Measurements from ENCODE around the gene TCAIM. TPM values are rescaled to one million over a fixed set of nuclear protein-coding genes. Genes with fewer than 3 reads are reported as not detected.

Gene TCAIM
- total and polyA plus RNA-seq, 9 of the 15 experiments (the other 6 are each of a cell fraction or from before 2014, with no cell fraction given) = 19.7 to 53.3 (median 36.9) TPM

DNA sequence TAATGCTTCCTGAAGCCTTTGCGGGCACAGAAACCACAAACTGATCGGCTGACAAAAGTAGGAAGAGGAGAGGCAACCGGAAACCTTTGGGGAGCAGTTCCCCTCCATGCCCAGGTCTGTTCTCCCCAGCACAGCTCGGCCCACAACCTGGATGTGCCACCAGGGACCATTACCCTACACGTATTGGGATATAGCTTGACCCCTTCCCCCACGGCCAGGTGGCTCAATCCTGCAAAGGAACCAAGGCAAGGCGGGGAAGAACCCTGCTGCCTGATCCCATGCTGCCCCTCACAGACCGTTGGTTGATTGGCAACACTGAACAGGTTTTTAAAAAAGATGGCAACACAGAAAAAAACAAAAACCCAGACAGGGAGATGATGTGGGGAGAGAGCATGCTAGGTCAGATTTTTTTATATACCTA lies 19.7 kb upstream of the TCAIM start (continued):
- TF ChIP-seq REST (IDR thresholded peaks at IDR 0.05; ENCODE audit: borderline replicate concordance) = peak; percentile 46; the same call in 1 of the 2 replicates
- TF ChIP-seq REST (CRISPR knock-in tag; IDR thresholded peaks at IDR 0.05; ENCODE audit: low read depth) = no peak
- peak in 1 of 2 experiments; percentile 64; a peak in 2 of 4 replicates for TF ChIP-seq RAD21 (CRISPR knock-in tag; conservative IDR thresholded peaks at IDR 0.05 in 1 of 2, IDR thresholded peaks at IDR 0.05 in 1 of 2)
- TF ChIP-seq, protein P1, sequence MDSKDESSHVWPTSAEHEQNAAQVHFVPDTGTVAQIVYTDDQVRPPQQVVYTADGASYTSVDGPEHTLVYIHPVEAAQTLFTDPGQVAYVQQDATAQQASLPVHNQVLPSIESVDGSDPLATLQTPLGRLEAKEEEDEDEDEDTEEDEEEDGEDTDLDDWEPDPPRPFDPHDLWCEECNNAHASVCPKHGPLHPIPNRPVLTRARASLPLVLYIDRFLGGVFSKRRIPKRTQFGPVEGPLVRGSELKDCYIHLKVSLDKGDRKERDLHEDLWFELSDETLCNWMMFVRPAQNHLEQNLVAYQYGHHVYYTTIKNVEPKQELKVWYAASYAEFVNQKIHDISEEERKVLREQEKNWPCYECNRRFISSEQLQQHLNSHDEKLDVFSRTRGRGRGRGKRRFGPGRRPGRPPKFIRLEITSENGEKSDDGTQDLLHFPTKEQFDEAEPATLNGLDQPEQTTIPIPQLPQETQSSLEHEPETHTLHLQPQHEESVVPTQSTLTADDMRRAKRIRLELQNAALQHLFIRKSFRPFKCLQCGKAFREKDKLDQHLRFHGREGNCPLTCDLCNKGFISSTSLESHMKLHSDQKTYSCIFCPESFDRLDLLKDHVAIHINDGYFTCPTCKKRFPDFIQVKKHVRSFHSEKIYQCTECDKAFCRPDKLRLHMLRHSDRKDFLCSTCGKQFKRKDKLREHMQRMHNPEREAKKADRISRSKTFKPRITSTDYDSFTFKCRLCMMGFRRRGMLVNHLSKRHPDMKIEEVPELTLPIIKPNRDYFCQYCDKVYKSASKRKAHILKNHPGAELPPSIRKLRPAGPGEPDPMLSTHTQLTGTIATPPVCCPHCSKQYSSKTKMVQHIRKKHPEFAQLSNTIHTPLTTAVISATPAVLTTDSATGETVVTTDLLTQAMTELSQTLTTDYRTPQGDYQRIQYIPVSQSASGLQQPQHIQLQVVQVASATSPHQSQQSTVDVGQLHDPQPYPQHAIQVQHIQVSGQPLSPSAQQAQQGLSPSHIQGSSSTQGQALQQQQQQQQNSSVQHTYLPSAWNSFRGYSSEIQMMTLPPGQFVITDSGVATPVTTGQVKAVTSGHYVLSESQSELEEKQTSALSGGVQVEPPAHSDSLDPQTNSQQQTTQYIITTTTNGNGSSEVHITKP (IDR thresholded peaks at IDR 0.05; ENCODE audit: partially characterized antibody) = peak; percentile 52
- peak; percentile 92 for TF ChIP-seq RBM25 (IDR thresholded peaks at IDR 0.05; ENCODE audit: low read depth, low read length, severe bottlenecking)
- TF ChIP-seq GATAD2B (IDR thresholded peaks at IDR 0.05; ENCODE audit: borderline replicate concordance) = no peak
- TF ChIP-seq SMC3 (conservative IDR thresholded peaks at IDR 0.05; ENCODE audit: insufficient read depth, low read depth, low read length) = peak; percentile 36; the same call in 1 of the 2 replicates

All from K562 (cell line).